Measurements from ENCODE around the gene TRIM10.
A peak's percentile ranks its signal among the peaks of the same experiment; 100 is the strongest.

The TRIM10 gene

DNA sequence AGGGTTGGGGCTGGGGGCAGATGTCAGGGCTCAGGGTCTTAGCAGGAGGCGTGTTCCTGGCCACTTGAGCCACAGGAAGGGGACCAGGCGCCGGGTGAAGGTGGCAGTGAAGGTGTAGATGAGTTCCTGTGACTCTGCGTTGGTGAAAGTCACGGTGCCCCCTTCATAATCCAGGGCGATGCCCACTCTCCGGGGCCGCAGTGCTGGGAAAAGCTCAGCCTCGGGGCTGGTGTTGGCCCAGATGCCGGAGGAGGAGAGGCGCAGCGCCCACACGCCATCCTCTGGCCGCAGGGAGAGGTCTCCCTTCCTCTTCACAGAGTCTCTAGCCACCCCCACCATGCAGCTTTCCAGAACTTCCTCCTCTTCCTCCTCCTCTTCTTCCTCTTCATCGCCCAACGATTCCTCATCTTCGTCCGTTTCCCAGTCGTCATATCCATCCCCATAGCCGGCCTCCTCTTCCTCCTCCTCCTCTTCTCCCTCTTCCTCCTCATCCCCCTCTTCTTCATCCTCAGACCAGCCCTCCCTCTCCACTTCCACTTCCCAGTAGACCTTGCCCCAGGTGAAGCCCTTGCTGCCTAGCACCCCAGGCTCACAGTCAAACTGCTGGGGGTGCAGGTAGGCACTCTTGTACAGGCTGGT is 25.0 kb upstream of the TRIM10 start:
- no peak overlapping the region for H3K9ac ChIP-seq
- no peak for TF ChIP-seq Cebpa-rat (IDR thresholded peaks at IDR 0.05)
- no peak overlapping the region for H3K4me2 ChIP-seq
- no peak overlapping the region for H3K27ac ChIP-seq
- no peaks in the 10 kb centered on the region for H3K4me1 ChIP-seq
- peaks cover 8 to 15% (median 11%) of the 10 kb centered on the region in 11 experiments for H3K9me3 ChIP-seq (replicated peaks in 1 of 11)
- H3K4me3 ChIP-seq: no peak overlapping the region
- H3K27me3 ChIP-seq: no peaks in the 10 kb centered on the region
- peaks cover 0 to 29% (median 0%) of the 10 kb centered on the region in 11 experiments; a peak in 8 of 22 replicates for H4K20me1 ChIP-seq
- peaks cover 60 to 75% (median 69%) of the 10 kb centered on the region in 11 experiments for H3K36me3 ChIP-seq

DNA sequence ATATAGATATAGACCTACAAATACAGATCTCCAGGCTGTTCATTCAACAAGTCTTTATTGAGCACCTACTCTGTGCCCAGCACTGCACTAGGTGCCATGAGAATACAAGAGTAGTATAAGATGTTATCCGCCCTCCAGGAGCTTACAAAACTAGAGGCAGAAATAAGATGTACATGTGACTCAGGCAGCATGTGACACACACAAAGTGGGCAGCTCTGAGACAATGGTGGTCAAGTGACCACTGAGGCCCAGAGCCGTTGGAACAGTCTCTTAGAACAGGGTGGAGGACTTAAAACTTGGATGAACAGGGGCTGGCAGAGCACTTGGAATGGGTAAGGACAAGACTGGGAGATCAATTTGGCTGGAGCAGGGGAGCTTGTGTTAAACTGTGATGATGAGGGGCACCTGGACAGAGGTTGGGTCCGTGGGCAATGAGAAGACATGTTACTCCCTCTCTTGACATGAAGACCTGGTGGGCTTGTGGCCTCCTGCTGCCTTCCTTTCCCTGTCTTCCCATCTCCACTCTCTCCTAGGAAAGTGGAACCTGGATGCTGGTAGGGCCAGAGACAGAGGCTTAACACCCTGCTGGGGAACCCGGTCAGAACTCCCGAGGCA is 23.5 kb upstream of the TRIM10 start:
- peaks cover 22 to 29% (median 26%) of the 10 kb centered on the region in 11 experiments for H3K9me3 ChIP-seq (replicated peaks in 1 of 11)
- H3K9ac ChIP-seq: no peak overlapping the region
- no peak overlapping the region for H3K27ac ChIP-seq
- H4K20me1 ChIP-seq: peaks cover 0 to 15% (median 0%) of the 10 kb centered on the region in 11 experiments; a peak in 5 of 22 replicates
- no peaks in the 10 kb centered on the region for H3K4me1 ChIP-seq
- TF ChIP-seq Cebpa-rat (IDR thresholded peaks at IDR 0.05): no peak
- H3K4me3 ChIP-seq: no peak overlapping the region
- H3K27me3 ChIP-seq: no peaks in the 10 kb centered on the region
- no peak overlapping the region for H3K4me2 ChIP-seq
- H3K36me3 ChIP-seq: peaks cover 46 to 61% (median 54%) of the 10 kb centered on the region in 11 experiments

DNA sequence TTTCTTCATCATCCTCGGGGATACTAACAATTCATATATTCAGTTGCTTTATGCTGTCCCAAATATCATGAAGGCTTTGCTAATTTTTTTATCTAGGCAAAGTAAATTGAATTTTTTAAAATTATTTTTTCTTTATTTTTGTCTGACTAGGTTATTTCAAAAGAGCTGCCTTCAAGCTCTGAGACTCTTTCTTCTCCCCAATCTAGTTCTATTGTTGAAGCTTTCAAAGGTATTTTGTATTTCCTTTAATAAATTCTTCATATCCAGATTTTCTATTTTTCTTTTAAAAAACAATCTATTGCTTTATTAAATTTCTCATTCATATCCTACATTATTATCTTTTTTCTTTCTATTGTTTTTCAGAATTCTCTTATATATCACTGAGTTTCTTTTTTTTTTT is 19.1 kb upstream of the TRIM10 start:
- Histone ChIP-seq H3K27ac (no peak overlapping the region), H3K4me2 (no peak overlapping the region), H3K9ac (no peak overlapping the region), H3K36me3 (peaks cover 7 to 20% (median 13%) of the 10 kb centered on the region in 11 experiments), H3K9me3 (replicated peaks in 1 of 11) (peaks cover 25 to 32% (median 29%) of the 10 kb centered on the region in 11 experiments), H3K27me3 (no peaks in the 10 kb centered on the region), H4K20me1 (peaks cover 0 to 2% (median 0%) of the 10 kb centered on the region in 11 experiments; a peak in 1 of 22 replicates), H3K4me1 (no peaks in the 10 kb centered on the region), H3K4me3 (no peak overlapping the region)
- TF ChIP-seq Cebpa-rat (IDR thresholded peaks at IDR 0.05): no peak

DNA sequence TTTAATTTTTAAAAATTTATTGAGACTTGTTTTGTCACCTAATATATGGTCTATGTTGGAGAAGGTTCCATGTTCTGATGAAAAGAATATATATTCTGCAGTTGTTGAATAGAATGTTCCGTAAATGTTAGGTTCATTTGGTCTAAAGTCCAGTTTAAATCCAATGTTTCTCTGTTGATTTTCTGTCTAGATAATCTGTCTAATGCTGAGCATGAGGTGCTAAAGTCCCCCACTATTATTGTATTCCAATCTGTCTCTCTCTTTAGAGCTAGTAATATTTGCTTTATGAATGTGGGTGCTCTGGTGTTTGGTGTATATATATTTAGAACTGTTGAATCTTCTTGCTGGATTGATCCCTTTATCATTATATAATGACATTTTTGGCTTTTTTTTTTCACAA is 17.8 kb upstream of the TRIM10 start:
- no peak for TF ChIP-seq Cebpa-rat (IDR thresholded peaks at IDR 0.05)
- Histone ChIP-seq H3K27me3 (no peaks in the 10 kb centered on the region), H3K27ac (no peak overlapping the region)

DNA sequence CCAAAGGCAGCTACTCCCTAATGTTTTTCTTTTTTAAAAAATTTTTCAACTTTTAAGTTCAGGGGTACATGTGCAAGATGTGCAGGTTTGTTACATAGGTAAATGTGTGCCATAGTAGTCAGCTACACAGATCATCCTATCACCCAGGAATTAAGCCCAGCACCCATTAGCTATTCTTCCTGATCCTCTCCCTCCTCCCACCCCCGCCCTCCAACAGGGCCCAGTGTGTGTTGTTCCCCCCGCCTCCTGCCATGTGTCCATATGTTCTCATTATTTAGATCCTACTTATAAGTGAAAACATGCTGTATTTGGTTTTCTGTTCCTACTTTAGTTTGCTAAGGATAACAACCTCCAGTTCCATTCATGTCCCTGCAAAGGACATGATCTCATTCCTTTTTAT is 14.8 kb upstream of the TRIM10 start:
- H3K27me3 ChIP-seq: peaks cover 12 to 22% (median 18%) of the 10 kb centered on the region in 11 experiments
- H3K4me1 ChIP-seq: no peaks in the 10 kb centered on the region
- no peaks in the 10 kb centered on the region for H4K20me1 ChIP-seq
- no peak overlapping the region for H3K9ac ChIP-seq
- TF ChIP-seq Cebpa-rat (IDR thresholded peaks at IDR 0.05): no peak
- H3K4me3 ChIP-seq: no peak overlapping the region
- no peak overlapping the region for H3K27ac ChIP-seq
- H3K4me2 ChIP-seq: no peak overlapping the region
- 0 out of 22 replicates have a peak, but pooled peaks cover 0 to 5% (median 0%) of the 10 kb centered on the region in 11 experiments for H3K36me3 ChIP-seq
- peaks cover 14 to 19% (median 16%) of the 10 kb centered on the region in 11 experiments for H3K9me3 ChIP-seq (replicated peaks in 1 of 11)

More for the DNA sequence above, 17.8 kb upstream of the TRIM10 start:
- H4K20me1 ChIP-seq: no peaks in the 10 kb centered on the region
- H3K9ac ChIP-seq: no peak overlapping the region
- peaks cover 0 to 7% (median under 1%) of the 10 kb centered on the region in 11 experiments; a peak in 9 of 22 replicates for H3K36me3 ChIP-seq
- no peaks in the 10 kb centered on the region for H3K4me1 ChIP-seq
- H3K4me3 ChIP-seq: no peak overlapping the region
- H3K4me2 ChIP-seq: no peak overlapping the region
- H3K9me3 ChIP-seq (replicated peaks in 1 of 11): peaks cover 25 to 32% (median 29%) of the 10 kb centered on the region in 11 experiments

DNA sequence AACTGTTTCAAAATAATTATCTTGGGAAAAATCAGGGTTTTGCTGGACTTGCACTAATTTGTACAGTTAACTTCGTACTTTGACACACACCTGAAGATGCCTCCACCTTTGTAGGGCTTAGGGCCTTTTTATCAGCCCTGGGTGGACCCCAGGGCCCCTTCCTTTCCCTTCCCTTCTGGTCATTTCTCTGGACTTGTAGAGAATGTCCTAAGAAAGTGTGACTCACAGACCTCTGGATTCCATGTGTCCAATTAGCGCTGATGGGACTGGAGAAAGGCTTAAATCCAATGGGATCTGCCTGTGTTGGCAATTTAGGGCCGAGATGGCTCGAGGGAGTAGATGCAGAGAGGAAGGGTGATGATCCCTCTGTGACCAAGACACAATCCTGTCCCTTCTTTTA is 11.7 kb upstream of the TRIM10 start:
- H3K4me2 ChIP-seq: no peak overlapping the region
- no peaks in the 10 kb centered on the region for H3K36me3 ChIP-seq
- TF ChIP-seq Cebpa-rat (IDR thresholded peaks at IDR 0.05): no peak
- H3K9ac ChIP-seq: no peak overlapping the region
- H3K27me3 ChIP-seq: peaks cover 12 to 26% (median 21%) of the 10 kb centered on the region in 11 experiments
- no peak overlapping the region for H3K4me3 ChIP-seq
- H3K9me3 ChIP-seq (replicated peaks in 1 of 11): no peaks in the 10 kb centered on the region
- H4K20me1 ChIP-seq: no peaks in the 10 kb centered on the region; a peak in 1 of 22 replicates
- H3K27ac ChIP-seq: no peak overlapping the region
- H3K4me1 ChIP-seq: no peaks in the 10 kb centered on the region

DNA sequence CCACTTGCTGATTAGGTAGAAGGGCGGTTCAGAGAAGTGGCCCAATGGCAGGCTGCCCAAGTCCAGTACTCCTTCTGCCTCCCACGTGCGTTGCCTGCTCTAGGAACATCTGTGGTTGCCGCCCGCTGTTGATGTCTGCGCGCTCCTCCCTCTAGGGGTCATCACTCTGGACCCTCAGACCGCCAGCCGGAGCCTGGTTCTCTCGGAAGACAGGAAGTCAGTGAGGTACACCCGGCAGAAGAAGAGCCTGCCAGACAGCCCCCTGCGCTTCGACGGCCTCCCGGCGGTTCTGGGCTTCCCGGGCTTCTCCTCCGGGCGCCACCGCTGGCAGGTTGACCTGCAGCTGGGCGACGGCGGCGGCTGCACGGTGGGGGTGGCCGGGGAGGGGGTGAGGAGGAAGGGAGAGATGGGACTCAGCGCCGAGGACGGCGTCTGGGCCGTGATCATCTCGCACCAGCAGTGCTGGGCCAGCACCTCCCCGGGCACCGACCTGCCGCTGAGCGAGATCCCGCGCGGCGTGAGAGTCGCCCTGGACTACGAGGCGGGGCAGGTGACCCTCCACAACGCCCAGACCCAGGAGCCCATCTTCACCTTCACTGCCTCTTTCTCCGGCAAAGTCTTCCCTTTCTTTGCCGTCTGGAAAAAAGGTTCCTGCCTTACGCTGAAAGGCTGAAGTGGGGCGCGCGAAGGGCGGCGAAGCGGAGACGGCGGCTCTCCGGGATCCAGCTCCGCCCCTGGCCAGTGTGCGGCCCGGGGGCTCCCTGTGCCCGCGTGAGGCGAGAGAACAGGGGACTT is 10.9 kb upstream of the TRIM10 start:
- Histone ChIP-seq H3K9ac (no peak overlapping the region), H3K4me3 (no peak overlapping the region)

DNA sequence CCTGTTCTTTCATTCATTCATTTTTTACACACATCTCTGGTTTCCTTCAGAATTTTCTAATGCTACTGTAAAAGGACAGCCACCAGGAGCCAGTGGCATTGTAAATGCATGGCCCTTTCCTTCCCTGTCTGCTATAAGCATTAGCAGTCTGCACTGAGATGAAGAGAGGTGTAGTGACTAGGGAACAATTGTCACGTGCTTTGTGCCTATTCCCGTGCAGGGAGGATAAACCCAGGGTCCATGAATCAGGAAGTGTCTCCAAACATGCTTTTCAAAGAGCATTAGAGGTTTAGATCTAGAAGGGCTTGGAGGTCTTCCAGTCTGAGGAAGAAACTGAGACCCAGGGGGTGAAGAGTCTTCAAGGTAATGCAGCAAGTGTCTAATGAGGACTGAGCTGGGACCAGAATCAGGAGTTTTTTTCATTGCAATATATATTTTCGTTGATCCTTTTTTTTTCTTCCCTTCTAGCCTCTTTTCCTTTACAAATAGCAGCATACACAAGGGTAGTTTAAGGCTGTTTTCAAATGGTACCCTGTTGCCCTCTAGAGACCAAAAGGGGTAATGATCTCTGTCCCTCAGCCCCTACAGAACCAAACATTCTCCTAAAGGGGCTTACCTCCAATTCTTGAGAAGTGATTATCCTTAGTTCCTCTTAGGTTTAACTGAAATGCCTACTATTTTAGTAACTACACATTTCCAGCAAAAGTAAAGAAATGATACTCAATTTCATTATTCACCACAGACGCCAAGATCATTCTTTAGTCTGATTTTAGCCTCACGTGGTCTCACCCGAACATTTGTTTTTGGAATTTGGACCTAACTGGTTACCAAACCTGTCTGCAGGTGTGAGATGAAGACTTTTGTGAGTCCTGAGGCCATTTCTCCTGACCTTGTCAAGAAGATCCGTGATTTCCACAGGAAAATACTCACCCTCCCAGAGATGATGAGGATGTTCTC is 8.9 kb upstream of the TRIM10 start:
- Histone ChIP-seq H3K36me3 (no peaks in the 10 kb centered on the region), H4K20me1 (no peaks in the 10 kb centered on the region; a peak in 1 of 22 replicates), H3K9me3 (replicated peaks in 1 of 11) (no peaks in the 10 kb centered on the region), H3K4me1 (no peaks in the 10 kb centered on the region), H3K9ac (no peak overlapping the region), H3K4me3 (no peak overlapping the region), H3K27ac (no peak overlapping the region), H3K27me3 (peaks cover 12 to 26% (median 21%) of the 10 kb centered on the region in 11 experiments), H3K4me2 (no peak overlapping the region)
- TF ChIP-seq Cebpa-rat (IDR thresholded peaks at IDR 0.05): no peak

More for the DNA sequence above, 10.9 kb upstream of the TRIM10 start:
- TF ChIP-seq Cebpa-rat (IDR thresholded peaks at IDR 0.05): no peak
- Histone ChIP-seq H3K36me3 (no peaks in the 10 kb centered on the region), H4K20me1 (no peaks in the 10 kb centered on the region; a peak in 1 of 22 replicates), H3K27me3 (peaks cover 12 to 26% (median 21%) of the 10 kb centered on the region in 11 experiments), H3K4me2 (peak overlapping the region in 5 of 11 experiments; percentile 10 to 29 (median 18); a peak in 4 of 22 replicates), H3K27ac (no peak overlapping the region), H3K9me3 (replicated peaks in 1 of 11) (no peaks in the 10 kb centered on the region), H3K4me1 (no peaks in the 10 kb centered on the region)

All from BLaER1 treated with 17β-estradiol and CSF1 and Interleukin-3, amounts not matched to agents 10 nM and 100 nM (cell line).